GM23338 (cell line): ENCODE measurements around the gene PCLO. TPM values are rescaled to one million over a fixed set of nuclear protein-coding genes. Genes with fewer than 3 reads are reported as not detected.

Experiments
- ATAC-seq: fragments of 200-7000 bp; cut with Tn5 transposase; 3 replicates; pipeline ENCODE4 v1.9.1; 2020
- DNase-seq: peaks from one replicate; pipeline ENCODE4 v3.0.0-alpha.2; 2015; ENCODE audit warnings: low spot score
- H2AFZ ChIP-seq: fragments of 200-600 bp; sonication (generic); 2 replicates; pipeline ENCODE4 v1.8.0; 2016; ENCODE audit warnings: antibody characterized with exemption, mild to moderate bottlenecking, moderate library complexity
- H3F3A ChIP-seq: fragments of 200-600 bp; sonication (generic); replicated peaks from 2 replicates; pipeline ENCODE4 v1.8.0; 2017; ENCODE audit warnings: antibody characterized with exemption, mixed run types, low read depth
- H3K27ac ChIP-seq: fragments of 200-600 bp; sonication (generic); 2 replicates; pipeline ENCODE4 v1.6.1; 2016; ENCODE audit warnings: low read depth
- H3K27me3 ChIP-seq: fragments of 200-600 bp; sonication (generic); 2 replicates; pipeline ENCODE4 v1.8.0; 2016; ENCODE audit warnings: mild to moderate bottlenecking, mixed run types, moderate library complexity; ENCODE audit not compliant: insufficient read depth
- H3K36me3 ChIP-seq: fragments of 200-600 bp; sonication (generic); 2 replicates; pipeline ENCODE4 v1.8.0; 2016; ENCODE audit warnings: mild to moderate bottlenecking; ENCODE audit not compliant: insufficient read depth
- H3K4me1 ChIP-seq: fragments of 200-600 bp; sonication (generic); 2 replicates; pipeline ENCODE4 v1.8.0; 2016; ENCODE audit warnings: mild to moderate bottlenecking, moderate library complexity; ENCODE audit not compliant: insufficient read depth
- H3K4me2 ChIP-seq: fragments of 200-600 bp; sonication (generic); 2 replicates; pipeline ENCODE4 v1.7.1; 2017; ENCODE audit warnings: mixed run types
- H3K4me3 ChIP-seq: fragments of 200-600 bp; sonication (generic); 2 replicates; pipeline ENCODE4 v1.6.1; 2016; ENCODE audit warnings: mixed run types
- H3K79me2 ChIP-seq: fragments of 200-600 bp; sonication (generic); replicated peaks from 2 replicates; pipeline ENCODE4 v1.8.0; 2017; ENCODE audit warnings: mild to moderate bottlenecking; ENCODE audit not compliant: insufficient read depth
- H3K9me2 ChIP-seq: fragments of 200-600 bp; sonication (generic); 2 replicates; pipeline ENCODE4 v1.8.0; 2017; ENCODE audit not compliant: insufficient read depth
- H4K20me1 ChIP-seq: fragments of 200-600 bp; sonication (generic); replicated peaks from 2 replicates; pipeline ENCODE4 v1.8.0; 2017; ENCODE audit warnings: mild to moderate bottlenecking; ENCODE audit not compliant: insufficient read depth
- H3K27ac Mint-ChIP-seq: 2 replicates; pipeline ENCODE4 v1.8.0; 2020; ENCODE audit warnings: inconsistent platforms, mild to moderate bottlenecking, moderate library complexity, mixed read lengths
- H3K27me3 Mint-ChIP-seq: 3 replicates; pipeline ENCODE4 v1.8.0; 2022; ENCODE audit warnings: low read depth, mild to moderate bottlenecking, moderate library complexity, mixed read lengths, inconsistent platforms; ENCODE audit not compliant: insufficient read depth, poor library complexity
- H3K36me3 Mint-ChIP-seq: 3 replicates; pipeline ENCODE4 v1.8.0; 2021; ENCODE audit warnings: low read depth, mild to moderate bottlenecking, inconsistent platforms, moderate library complexity, mixed read lengths
- H3K4me1 Mint-ChIP-seq: 3 replicates; pipeline ENCODE4 v1.8.0; 2020; ENCODE audit warnings: mild to moderate bottlenecking, inconsistent platforms, mixed read lengths
- H3K4me3 Mint-ChIP-seq: 3 replicates; pipeline ENCODE4 v1.8.0; 2021; ENCODE audit warnings: moderate library complexity, mild to moderate bottlenecking, inconsistent platforms, mixed read lengths
- H3K9me3 Mint-ChIP-seq: 3 replicates; pipeline ENCODE4 v1.8.0; 2020; ENCODE audit warnings: moderate library complexity, mild to moderate bottlenecking, inconsistent platforms, mixed read lengths
- CREB1 ChIP-seq: fragments of 250-450 bp; sonication (Bioruptor Pico); IDR thresholded peaks from 2 replicates; pipeline ENCODE4 v1.5.0; 2020; ENCODE audit warnings: low read depth, mild to moderate bottlenecking, moderate library complexity
- EZH2 ChIP-seq: fragments of 200-600 bp; sonication (generic); IDR thresholded peaks from one replicate; pipeline ENCODE4 v1.8.0; 2017; ENCODE audit warnings: antibody characterized with exemption, mild to moderate bottlenecking, low read depth; ENCODE audit not compliant: unreplicated experiment
- JUNB ChIP-seq: IDR thresholded peaks from one replicate; pipeline ENCODE4 v1.6.1; 2016; ENCODE audit warnings: antibody characterized with exemption; ENCODE audit not compliant: unreplicated experiment
- NANOG ChIP-seq: IDR thresholded peaks from 2 replicates; pipeline ENCODE4 v1.6.1; 2016; ENCODE audit warnings: antibody characterized with exemption, borderline replicate concordance
- POLR2AphosphoS5 ChIP-seq: IDR thresholded peaks from 2 replicates; pipeline ENCODE4 v1.6.1; 2016; ENCODE audit warnings: antibody characterized with exemption, low read depth
- STAT1 ChIP-seq: IDR thresholded peaks from one replicate; pipeline ENCODE4 v1.6.1; 2016; ENCODE audit warnings: antibody characterized with exemption; ENCODE audit not compliant: unreplicated experiment
- ZNF114 ChIP-seq: fragments of 250-450 bp; sonication (Bioruptor Pico); IDR thresholded peaks from 2 replicates; pipeline ENCODE4 v1.5.0; 2020; ENCODE audit warnings: mild to moderate bottlenecking, moderate library complexity
- ZNF331 ChIP-seq: fragments of 250-450 bp; sonication (Bioruptor Pico); IDR thresholded peaks from 2 replicates; pipeline ENCODE4 v1.5.0; 2020; ENCODE audit warnings: low read depth, mild to moderate bottlenecking, moderate library complexity
- polyA plus RNA-seq: library from polyadenylated mRNA; unstranded; fragments of >200 nt; fragmentation: Nextera tagmentation; extraction: Ambion mirVana; gene quantifications from 2 replicates; pipeline ENCODE4 v1.2.1, GENCODE V29; 2016
- total RNA-seq: library from RNA; depleted of rRNA; stranded (reverse); fragments of >200 nt; shearing (Covaris generic); gene quantifications from 2 replicates; pipeline ENCODE4 v1.2.3, GENCODE V29; 2014
- TF ChIP-seq, protein P1 (sequence below): IDR thresholded peaks from one replicate; pipeline ENCODE4 v1.6.1; 2018; ENCODE audit warnings: antibody characterized with exemption; ENCODE audit not compliant: unreplicated experiment
- TF ChIP-seq, protein P2 (sequence below), 2 experiments: fragments of 200-600 bp in 1 of 2; sonication (generic) in 1 of 2; conservative IDR thresholded peaks; 2 replicates each; pipeline versions ENCODE4 v1.5.1 to v1.6.1; 2016 to 2017; ENCODE audit warnings: antibody characterized with exemption in 2 of 2, low read depth in 2 of 2, mild to moderate bottlenecking in 2 of 2, moderate library complexity in 1 of 2
- TF ChIP-seq, protein P3 (sequence below): IDR thresholded peaks from 2 replicates; pipeline ENCODE4 v1.6.1; 2016; ENCODE audit warnings: antibody characterized with exemption

PCLO gene
- total and polyA plus RNA-seq, 2 experiments from 2014 or later = 7.4 to 9.1 TPM

- Histone ChIP-seq H4K20me1 (no peaks in the 10 kb centered on the region), H3K27me3 (no peaks in the 10 kb centered on the region), H3K4me1 (peaks cover 7% of the 10 kb centered on the region; the same call in 1 of the 2 replicates), H3K79me2 (no peaks in the 10 kb centered on the region), H3K27ac (no peak overlapping the region), H3K4me3 (no peak overlapping the region), H3F3A (no peaks in the 10 kb centered on the region), H2AFZ (no peak overlapping the region), H3K36me3 (no peaks in the 10 kb centered on the region), H3K9me2 (no peaks in the 10 kb centered on the region), H3K4me2 (no peak overlapping the region)
- Mint-ChIP-seq H3K36me3 (no peaks in the 10 kb centered on the region), H3K27ac (no peak overlapping the region), H3K4me3 (no peak overlapping the region), H3K27me3 (no peaks in the 10 kb centered on the region), H3K9me3 (no peaks in the 10 kb centered on the region), H3K4me1 (peaks cover 11% of the 10 kb centered on the region)
- TF ChIP-seq, protein P1, sequence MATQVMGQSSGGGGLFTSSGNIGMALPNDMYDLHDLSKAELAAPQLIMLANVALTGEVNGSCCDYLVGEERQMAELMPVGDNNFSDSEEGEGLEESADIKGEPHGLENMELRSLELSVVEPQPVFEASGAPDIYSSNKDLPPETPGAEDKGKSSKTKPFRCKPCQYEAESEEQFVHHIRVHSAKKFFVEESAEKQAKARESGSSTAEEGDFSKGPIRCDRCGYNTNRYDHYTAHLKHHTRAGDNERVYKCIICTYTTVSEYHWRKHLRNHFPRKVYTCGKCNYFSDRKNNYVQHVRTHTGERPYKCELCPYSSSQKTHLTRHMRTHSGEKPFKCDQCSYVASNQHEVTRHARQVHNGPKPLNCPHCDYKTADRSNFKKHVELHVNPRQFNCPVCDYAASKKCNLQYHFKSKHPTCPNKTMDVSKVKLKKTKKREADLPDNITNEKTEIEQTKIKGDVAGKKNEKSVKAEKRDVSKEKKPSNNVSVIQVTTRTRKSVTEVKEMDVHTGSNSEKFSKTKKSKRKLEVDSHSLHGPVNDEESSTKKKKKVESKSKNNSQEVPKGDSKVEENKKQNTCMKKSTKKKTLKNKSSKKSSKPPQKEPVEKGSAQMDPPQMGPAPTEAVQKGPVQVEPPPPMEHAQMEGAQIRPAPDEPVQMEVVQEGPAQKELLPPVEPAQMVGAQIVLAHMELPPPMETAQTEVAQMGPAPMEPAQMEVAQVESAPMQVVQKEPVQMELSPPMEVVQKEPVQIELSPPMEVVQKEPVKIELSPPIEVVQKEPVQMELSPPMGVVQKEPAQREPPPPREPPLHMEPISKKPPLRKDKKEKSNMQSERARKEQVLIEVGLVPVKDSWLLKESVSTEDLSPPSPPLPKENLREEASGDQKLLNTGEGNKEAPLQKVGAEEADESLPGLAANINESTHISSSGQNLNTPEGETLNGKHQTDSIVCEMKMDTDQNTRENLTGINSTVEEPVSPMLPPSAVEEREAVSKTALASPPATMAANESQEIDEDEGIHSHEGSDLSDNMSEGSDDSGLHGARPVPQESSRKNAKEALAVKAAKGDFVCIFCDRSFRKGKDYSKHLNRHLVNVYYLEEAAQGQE = no peak
- TF ChIP-seq, protein P2, sequence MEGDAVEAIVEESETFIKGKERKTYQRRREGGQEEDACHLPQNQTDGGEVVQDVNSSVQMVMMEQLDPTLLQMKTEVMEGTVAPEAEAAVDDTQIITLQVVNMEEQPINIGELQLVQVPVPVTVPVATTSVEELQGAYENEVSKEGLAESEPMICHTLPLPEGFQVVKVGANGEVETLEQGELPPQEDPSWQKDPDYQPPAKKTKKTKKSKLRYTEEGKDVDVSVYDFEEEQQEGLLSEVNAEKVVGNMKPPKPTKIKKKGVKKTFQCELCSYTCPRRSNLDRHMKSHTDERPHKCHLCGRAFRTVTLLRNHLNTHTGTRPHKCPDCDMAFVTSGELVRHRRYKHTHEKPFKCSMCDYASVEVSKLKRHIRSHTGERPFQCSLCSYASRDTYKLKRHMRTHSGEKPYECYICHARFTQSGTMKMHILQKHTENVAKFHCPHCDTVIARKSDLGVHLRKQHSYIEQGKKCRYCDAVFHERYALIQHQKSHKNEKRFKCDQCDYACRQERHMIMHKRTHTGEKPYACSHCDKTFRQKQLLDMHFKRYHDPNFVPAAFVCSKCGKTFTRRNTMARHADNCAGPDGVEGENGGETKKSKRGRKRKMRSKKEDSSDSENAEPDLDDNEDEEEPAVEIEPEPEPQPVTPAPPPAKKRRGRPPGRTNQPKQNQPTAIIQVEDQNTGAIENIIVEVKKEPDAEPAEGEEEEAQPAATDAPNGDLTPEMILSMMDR (conservative IDR thresholded peaks at IDR 0.05; ENCODE audit: low read depth in 2 of 2) = peak; percentile 82 to 85
- TF ChIP-seq CREB1 (CRISPR knock-in tag) (no peak), ZNF114 (no peak)
- DNase-seq (peak; percentile 84), ATAC-seq (peak; percentile 84)
Observed at GRCh38 chr7:82810558-82811259, 352.0 kb downstream of the PCLO start.

DNA sequence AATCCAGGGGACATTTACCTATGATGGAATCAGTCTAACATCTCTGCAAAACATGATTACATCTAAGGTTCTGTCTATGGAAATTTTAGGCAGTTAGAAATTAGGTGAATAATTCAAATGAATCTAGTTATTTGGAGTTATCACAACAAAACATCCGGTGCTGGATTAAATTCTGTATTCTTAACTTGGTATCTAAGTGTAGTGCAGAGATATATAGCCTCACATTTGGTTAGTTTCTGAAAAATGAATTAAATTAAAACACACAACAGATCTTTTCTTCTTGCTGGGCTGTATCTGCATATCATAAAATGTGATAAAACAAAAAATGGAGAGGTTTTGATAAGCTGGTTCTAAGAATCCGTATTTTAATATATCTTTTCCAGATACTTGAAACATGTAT, 354.1 kb downstream of the PCLO start:
- Histone ChIP-seq H3K36me3 (no peaks in the 10 kb centered on the region), H3K4me3 (no peak overlapping the region), H3F3A (no peaks in the 10 kb centered on the region), H3K4me2 (no peak overlapping the region), H3K27ac (no peak overlapping the region), H4K20me1 (no peaks in the 10 kb centered on the region), H3K79me2 (no peaks in the 10 kb centered on the region), H2AFZ (no peak overlapping the region), H3K27me3 (no peaks in the 10 kb centered on the region), H3K9me2 (no peaks in the 10 kb centered on the region), H3K4me1 (peaks cover 18% of the 10 kb centered on the region)
- Mint-ChIP-seq H3K4me1 (peaks cover 21% of the 10 kb centered on the region), H3K4me3 (no peak overlapping the region), H3K9me3 (no peaks in the 10 kb centered on the region), H3K27me3 (no peaks in the 10 kb centered on the region), H3K27ac (no peak overlapping the region), H3K36me3 (no peaks in the 10 kb centered on the region)
- no peak for DNase-seq
- no peak for ATAC-seq
- no peak for TF ChIP-seq POLR2AphosphoS5
- TF ChIP-seq, protein P2 (conservative IDR thresholded peaks at IDR 0.05; ENCODE audit: low read depth in 2 of 2) = no peak
- TF ChIP-seq, protein P1 = no peak
- no peak for TF ChIP-seq CREB1 (CRISPR knock-in tag)
- no peak for TF ChIP-seq EZH2
- TF ChIP-seq ZNF114 = no peak
- no peak for TF ChIP-seq STAT1
- TF ChIP-seq, protein P3, sequence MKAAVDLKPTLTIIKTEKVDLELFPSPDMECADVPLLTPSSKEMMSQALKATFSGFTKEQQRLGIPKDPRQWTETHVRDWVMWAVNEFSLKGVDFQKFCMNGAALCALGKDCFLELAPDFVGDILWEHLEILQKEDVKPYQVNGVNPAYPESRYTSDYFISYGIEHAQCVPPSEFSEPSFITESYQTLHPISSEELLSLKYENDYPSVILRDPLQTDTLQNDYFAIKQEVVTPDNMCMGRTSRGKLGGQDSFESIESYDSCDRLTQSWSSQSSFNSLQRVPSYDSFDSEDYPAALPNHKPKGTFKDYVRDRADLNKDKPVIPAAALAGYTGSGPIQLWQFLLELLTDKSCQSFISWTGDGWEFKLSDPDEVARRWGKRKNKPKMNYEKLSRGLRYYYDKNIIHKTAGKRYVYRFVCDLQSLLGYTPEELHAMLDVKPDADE = no peak
- no peak for TF ChIP-seq JUNB
- no peak for TF ChIP-seq NANOG
- no peak for TF ChIP-seq ZNF331 (CRISPR knock-in tag)
